ENCODE data around the gene HCST. TPM values are rescaled to one million over a fixed set of nuclear protein-coding genes. Genes with fewer than 3 reads are reported as not detected.

HCST gene
- total RNA-seq, 2 experiments from 2014 or later: 63.0 to 66.2 TPM

DNA sequence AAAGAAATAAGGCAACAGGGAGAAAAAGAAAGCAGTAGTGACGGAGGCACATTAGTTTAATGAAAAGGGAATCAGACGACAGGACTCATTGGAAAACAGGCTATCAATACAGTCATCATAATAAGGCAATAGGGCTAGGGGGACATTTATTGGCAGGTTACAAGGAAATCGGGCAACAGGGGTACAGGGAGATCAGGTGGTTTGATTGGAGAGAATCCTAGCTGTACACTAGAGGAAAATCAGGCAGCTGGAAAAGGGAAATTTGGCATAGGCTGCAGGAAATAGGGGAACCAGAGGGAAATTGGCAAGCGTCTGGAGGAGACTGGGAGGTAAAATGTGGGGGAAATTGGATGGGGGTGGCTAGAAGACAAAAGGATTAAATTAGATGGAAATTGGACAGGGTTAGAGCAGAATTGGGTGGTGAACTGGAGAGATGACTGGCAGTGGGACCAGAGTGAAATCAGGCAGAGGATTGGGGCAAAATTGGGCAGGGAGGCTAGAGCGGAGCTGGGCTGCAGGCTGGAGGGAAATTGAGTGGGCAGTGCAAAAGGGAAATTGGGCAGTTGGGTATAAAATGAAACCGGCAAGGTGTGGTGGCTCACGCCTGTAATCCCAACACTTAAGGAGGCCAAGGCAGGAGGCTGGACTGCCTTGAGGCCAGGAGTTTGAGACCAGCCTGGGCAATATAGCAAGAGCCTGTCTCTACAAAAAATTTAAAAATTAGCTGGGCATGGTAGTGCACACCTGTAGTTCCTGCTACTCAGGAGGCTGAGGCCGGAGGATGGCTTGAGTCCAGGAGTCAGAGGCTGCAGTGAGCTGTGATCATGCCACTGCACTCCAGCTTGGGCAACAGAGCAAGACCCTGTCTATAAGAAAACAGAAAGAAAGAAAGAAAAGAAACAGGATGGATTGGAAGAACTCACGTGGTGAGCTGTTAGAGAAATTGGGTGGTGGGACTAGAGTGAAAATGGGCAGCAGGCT lies 41.3 kb downstream of the HCST start:
- CTCF ChIA-PET: no interaction called here

GRCh38 chr19:35944556-35944955 lies 42.2 kb downstream of the HCST start:
- POLR2A ChIA-PET: no interaction called here

More for the DNA sequence above, 41.3 kb downstream of the HCST start:
- POLR2A ChIA-PET: no interaction called here

GRCh38 chr19:35945121-35945790 lies 42.9 kb downstream of the HCST start:
- POLR2A ChIA-PET: interaction anchor here (0.5 kb wide), 1 partner anchor 217 kb away, joined by 6 read pairs; no protein-coding TSS in a partner anchor
- CTCF ChIA-PET: interaction anchor here (0.6 to 0.8 kb wide), 2 partner anchors 14 to 743 kb away, joined by 3 read pairs; no protein-coding TSS in a partner anchor

More at GRCh38 chr19:35944556-35944955, 42.2 kb downstream of the HCST start:
- CTCF ChIA-PET: no interaction called here

DNA sequence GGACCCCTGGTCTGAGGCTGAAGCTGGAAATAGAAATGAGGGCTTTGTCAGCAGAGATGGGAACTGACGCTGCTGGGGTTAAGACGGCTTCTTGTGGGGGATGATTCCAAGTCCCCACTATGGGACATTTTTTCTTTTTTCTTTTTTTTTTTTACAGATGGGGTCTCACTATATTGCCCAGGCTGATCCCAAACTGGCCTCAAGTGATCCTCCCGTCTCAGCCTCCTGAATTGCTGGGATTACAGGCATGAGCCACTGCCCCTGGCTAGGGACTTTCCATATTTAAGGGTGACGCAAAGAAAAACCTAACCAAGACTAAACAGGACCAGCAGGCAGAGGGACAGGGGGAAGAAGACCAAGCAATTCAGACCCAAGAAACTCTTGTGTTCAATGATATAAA lies 43.9 kb downstream of the HCST start:
- ChIA-PET POLR2A (interaction anchor here (0.5 kb wide), 1 partner anchor 216 kb away, joined by 6 read pairs; no protein-coding TSS in a partner anchor), CTCF (interaction anchor here (0.8 to 1.2 kb wide), 2 partner anchors 15 to 47 kb away, joined by 3 to 6 read pairs; no protein-coding TSS in a partner anchor)

GRCh38 chr19:35949131-35949530 lies 46.8 kb downstream of the HCST start:
- POLR2A ChIA-PET: no interaction called here
- CTCF ChIA-PET: interaction anchor here (0.6 to 1.3 kb wide), 3 partner anchors 10 to 60 kb away, joined by 3 to 5 read pairs (median 3); no protein-coding TSS in a partner anchor

Other genes starting within 250 kb of the HCST start
- gene UPK1A, start 236.0 kb upstream of the HCST start, total RNA-seq: under 1 TPM; 0.23 to 0.38 TPM
- gene ZBTB32, start 198.0 kb upstream of the HCST start, total RNA-seq: 100 to 1,000 TPM; 278 to 282 TPM
- gene KMT2B, start 184.5 kb upstream of the HCST start, total RNA-seq: 10 to 100 TPM; 52.0 to 53.1 TPM
- 10 to 100 TPM; 82.6 to 85.6 TPM for gene IGFLR1, start 160.1 kb upstream of the HCST start, total RNA-seq
- 10 to 100 TPM; 24.9 to 26.6 TPM for gene U2AF1L4, start 157.1 kb upstream of the HCST start, total RNA-seq
- gene PSENEN, start 156.9 kb upstream of the HCST start, total RNA-seq: 10 to 100 TPM; 50.8 to 53.4 TPM
- 10 to 100 TPM in 1 of 2 experiments, 1 to 10 TPM in 1; 7.3 to 10.5 TPM for gene LIN37, start 154.0 kb upstream of the HCST start, total RNA-seq
- gene HSPB6, start 145.5 kb upstream of the HCST start, total RNA-seq: under 1 TPM in 1 of 2 experiments, not detected in 1; 0.21 TPM
- 10 to 100 TPM; 33.7 to 37.0 TPM for gene PROSER3, start 144.4 kb upstream of the HCST start, total RNA-seq
- gene ARHGAP33, start 127.0 kb upstream of the HCST start, total RNA-seq: 10 to 100 TPM; 12.0 to 16.5 TPM
- not detected for gene PRODH2, start 89.7 kb upstream of the HCST start, total RNA-seq
- not detected for gene NPHS1, start 50.0 kb upstream of the HCST start, total RNA-seq
- 1 to 10 TPM; 1.0 TPM for gene KIRREL2, start 45.6 kb upstream of the HCST start, total RNA-seq
- gene APLP1, start 34.0 kb upstream of the HCST start, total RNA-seq: 1 to 10 TPM in 1 of 2 experiments, under 1 TPM in 1; 0.61 to 1.7 TPM
- gene NFKBID, start 2.0 kb upstream of the HCST start, total RNA-seq: 10 to 100 TPM; 80.2 to 85.9 TPM
- not detected for gene TYROBP, start 5.8 kb downstream of the HCST start, total RNA-seq
- 10 to 100 TPM; 11.8 TPM for gene LRFN3, start 33.8 kb downstream of the HCST start, total RNA-seq
- gene SDHAF1, start 92.7 kb downstream of the HCST start, total RNA-seq: 10 to 100 TPM; 22.6 to 26.0 TPM
- 1 to 10 TPM; 1.2 to 1.4 TPM for gene SYNE4, start 106.3 kb downstream of the HCST start, total RNA-seq
- gene ALKBH6, start 111.7 kb downstream of the HCST start, total RNA-seq: 10 to 100 TPM; 35.2 to 36.7 TPM
- gene CLIP3, start 130.3 kb downstream of the HCST start, total RNA-seq: under 1 TPM; 0.06 to 0.21 TPM
- gene THAP8, start 151.8 kb downstream of the HCST start, total RNA-seq: 1 to 10 TPM; 2.0 TPM
- gene WDR62, start 152.4 kb downstream of the HCST start, total RNA-seq: 10 to 100 TPM; 18.6 to 19.2 TPM
- gene OVOL3, start 208.6 kb downstream of the HCST start, total RNA-seq: not detected
- 100 to 1,000 TPM; 109 to 130 TPM for gene POLR2I, start 212.3 kb downstream of the HCST start, total RNA-seq
- 100 to 1,000 TPM; 114 to 121 TPM for gene TBCB, start 212.9 kb downstream of the HCST start, total RNA-seq
- gene CAPNS1, start 237.5 kb downstream of the HCST start, total RNA-seq: 100 to 1,000 TPM; 360 to 374 TPM
- not detected for gene COX7A1, start 249.9 kb downstream of the HCST start, total RNA-seq